Activated T-cell treated with anti-CD3 and anti-CD28 coated beads, Interleukin-2, amount 50 U/mL, for 24 hours (primary cell): Measurements from ENCODE around the gene UGT1A7.
A peak's percentile ranks its signal among the peaks of the same experiment; 100 is the strongest.

ENCODE experiments used
- DNase-seq: peaks from one replicate; pipeline ENCODE4 v3.0.0-alpha.2; 2020
- H3K27ac Mint-ChIP-seq: 2 replicates; pipeline ENCODE4 v1.8.0; 2020; ENCODE audit warnings: mild to moderate bottlenecking, mixed read lengths
- H3K27me3 Mint-ChIP-seq: 2 replicates; pipeline ENCODE4 v1.8.0; 2020; ENCODE audit warnings: mixed read lengths
- H3K36me3 Mint-ChIP-seq: 2 replicates; pipeline ENCODE4 v1.8.0; 2020; ENCODE audit warnings: low read depth, mixed read lengths
- H3K4me1 Mint-ChIP-seq: 2 replicates; pipeline ENCODE4 v1.8.0; 2020; ENCODE audit warnings: low read depth, mixed read lengths
- H3K4me3 Mint-ChIP-seq: 2 replicates; pipeline ENCODE4 v1.8.0; 2020; ENCODE audit warnings: mild to moderate bottlenecking, moderate library complexity, mixed read lengths
- H3K9me3 Mint-ChIP-seq: 2 replicates; pipeline ENCODE4 v1.8.0; 2020; ENCODE audit warnings: mixed read lengths

Gene UGT1A7

DNA sequence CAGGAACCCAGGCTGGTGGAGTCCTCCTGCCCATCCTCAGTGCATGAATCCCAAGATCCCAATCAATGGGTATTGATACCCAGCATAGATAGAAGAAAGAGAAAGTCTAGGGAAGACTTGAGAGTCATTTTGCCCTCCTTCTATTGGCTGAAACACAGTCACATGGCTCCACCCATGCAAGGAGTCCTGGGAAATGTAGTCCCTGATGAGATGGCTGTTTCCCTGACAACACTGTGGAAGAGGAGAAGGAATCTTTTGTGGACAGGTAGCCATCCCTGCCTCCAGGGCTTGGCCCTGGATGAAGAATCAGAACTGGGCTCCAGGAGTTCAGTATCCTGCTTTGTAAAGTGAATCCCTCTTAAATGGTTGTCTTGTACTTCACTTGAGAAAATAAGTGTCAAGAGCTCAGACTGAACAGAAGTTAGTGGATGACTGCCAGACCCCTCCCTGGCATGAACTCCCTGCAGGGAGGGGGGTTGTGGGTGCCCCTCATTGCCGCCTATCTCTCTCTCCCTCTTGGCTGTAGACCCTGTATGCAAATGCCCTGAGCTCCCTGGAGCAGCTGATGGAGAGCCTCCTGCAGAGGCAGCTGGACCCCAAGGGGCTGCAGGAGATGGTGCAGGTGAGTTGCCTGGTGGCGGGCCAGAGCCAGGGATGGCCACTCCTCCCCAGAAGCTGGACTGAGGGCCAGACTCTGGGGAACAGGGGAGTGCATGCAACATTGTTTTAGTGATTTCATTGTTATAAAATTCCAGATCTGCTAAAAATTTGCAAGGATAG, 132.5 kb downstream of the UGT1A7 start:
- H3K27me3 Mint-ChIP-seq: peaks cover 15% of the 10 kb centered on the region
- no peaks in the 10 kb centered on the region for H3K9me3 Mint-ChIP-seq
- no peaks in the 10 kb centered on the region for H3K4me1 Mint-ChIP-seq
- no peaks in the 10 kb centered on the region for H3K36me3 Mint-ChIP-seq
- H3K27ac Mint-ChIP-seq: no peak overlapping the region
- H3K4me3 Mint-ChIP-seq: no peak overlapping the region
- DNase-seq: no peak

DNA sequence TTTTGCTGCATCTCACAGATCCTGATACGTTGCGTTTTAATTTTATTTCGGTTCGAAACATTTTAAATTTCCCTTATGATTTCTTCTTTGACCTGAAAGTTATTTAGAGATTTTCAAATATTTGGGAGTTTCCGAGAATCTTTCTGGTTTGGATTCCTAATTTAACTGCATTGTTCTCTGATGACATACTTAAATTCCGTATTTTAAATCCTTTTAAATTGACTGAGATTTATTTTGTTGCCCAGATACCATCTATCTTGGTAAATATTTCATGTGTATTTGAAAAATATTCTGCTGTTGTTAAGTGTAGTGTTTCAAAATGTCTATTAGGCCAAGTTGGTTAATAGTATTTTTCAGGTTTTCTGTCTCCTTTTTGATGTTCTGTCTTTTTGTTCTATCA, 134.2 kb downstream of the UGT1A7 start:
- no peak for DNase-seq
- Mint-ChIP-seq H3K9me3 (no peaks in the 10 kb centered on the region), H3K27me3 (peaks cover 6% of the 10 kb centered on the region), H3K36me3 (no peaks in the 10 kb centered on the region), H3K27ac (no peak overlapping the region), H3K4me1 (no peaks in the 10 kb centered on the region), H3K4me3 (no peak overlapping the region)

DNA sequence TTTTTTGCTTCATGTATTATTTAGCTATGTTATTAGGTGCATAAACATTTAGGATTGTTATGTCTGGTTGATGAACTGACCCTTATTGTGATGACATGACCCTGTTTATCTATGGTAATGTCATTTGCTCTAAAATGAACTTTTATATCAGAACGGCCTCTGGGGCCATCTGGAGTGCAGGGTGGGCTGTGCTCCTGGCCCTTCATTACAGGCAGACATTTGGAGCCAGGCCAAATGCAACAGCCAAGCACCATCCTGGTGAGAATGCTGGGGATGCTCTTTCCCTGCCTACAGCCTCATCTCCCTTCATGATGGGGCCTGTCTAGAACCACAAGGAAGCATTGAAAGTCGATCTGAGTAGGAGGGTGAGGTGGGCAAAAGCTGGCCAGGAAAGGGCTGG, 134.6 kb downstream of the UGT1A7 start:
- Mint-ChIP-seq H3K4me1 (no peaks in the 10 kb centered on the region), H3K27me3 (peaks cover 6% of the 10 kb centered on the region), H3K4me3 (no peak overlapping the region), H3K36me3 (no peaks in the 10 kb centered on the region), H3K27ac (no peak overlapping the region), H3K9me3 (no peaks in the 10 kb centered on the region)
- DNase-seq: no peak

DNA sequence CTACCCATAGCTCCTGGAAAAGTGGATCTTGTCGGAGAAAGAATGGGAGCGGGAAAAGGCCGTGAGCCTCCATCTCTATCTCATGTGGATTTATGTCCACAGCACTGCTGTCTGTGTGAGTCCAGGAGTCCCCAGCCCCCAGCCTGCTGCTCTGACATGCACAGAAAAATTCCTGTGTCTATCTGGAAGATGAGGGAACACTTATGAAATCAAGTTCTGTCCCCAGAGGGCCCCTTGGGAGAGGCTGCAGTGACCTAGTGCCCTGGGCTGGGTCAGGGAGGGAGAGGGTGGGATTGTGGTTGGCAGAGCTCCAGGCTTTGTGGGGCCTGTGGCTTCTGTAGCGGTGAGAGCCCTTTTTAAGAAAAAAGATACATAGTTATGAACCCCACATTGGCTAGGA, 135.1 kb downstream of the UGT1A7 start:
- no peak overlapping the region for H3K27ac Mint-ChIP-seq
- no peaks in the 10 kb centered on the region for H3K9me3 Mint-ChIP-seq
- H3K36me3 Mint-ChIP-seq: no peaks in the 10 kb centered on the region
- peaks cover 6% of the 10 kb centered on the region for H3K27me3 Mint-ChIP-seq
- H3K4me3 Mint-ChIP-seq: no peak overlapping the region
- DNase-seq: no peak
- no peaks in the 10 kb centered on the region for H3K4me1 Mint-ChIP-seq

DNA sequence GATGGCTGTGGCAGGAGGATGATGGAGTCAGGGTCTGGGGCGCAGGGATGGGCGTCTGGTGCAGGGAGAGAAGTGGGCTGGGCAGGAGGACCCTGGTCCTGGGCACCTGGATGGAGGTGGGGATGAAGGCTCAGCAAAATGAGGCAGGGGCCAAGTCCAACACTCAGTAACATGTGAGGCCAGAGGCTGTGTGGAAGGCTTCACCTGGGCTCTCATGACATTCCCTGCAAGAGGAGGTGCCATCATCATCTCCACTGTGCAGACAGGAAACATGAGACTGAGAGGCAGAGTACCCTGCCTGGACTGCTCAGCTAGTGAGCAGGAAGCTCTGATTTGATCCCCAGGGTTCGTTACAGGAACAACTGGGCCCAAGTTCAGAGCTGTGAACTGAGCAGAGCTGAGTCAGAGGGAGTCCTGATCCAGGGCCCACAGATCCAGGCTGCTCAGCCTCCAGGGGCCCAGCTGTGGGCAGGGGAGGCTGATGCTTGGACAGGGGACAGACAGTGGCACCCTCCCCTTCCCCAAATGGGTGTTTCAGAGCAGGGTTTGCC, 135.7 kb downstream of the UGT1A7 start:
- Mint-ChIP-seq H3K9me3 (no peaks in the 10 kb centered on the region), H3K4me1 (no peaks in the 10 kb centered on the region), H3K27me3 (peaks cover 2% of the 10 kb centered on the region), H3K36me3 (no peaks in the 10 kb centered on the region), H3K27ac (no peak overlapping the region), H3K4me3 (no peak overlapping the region)
- DNase-seq: no peak

DNA sequence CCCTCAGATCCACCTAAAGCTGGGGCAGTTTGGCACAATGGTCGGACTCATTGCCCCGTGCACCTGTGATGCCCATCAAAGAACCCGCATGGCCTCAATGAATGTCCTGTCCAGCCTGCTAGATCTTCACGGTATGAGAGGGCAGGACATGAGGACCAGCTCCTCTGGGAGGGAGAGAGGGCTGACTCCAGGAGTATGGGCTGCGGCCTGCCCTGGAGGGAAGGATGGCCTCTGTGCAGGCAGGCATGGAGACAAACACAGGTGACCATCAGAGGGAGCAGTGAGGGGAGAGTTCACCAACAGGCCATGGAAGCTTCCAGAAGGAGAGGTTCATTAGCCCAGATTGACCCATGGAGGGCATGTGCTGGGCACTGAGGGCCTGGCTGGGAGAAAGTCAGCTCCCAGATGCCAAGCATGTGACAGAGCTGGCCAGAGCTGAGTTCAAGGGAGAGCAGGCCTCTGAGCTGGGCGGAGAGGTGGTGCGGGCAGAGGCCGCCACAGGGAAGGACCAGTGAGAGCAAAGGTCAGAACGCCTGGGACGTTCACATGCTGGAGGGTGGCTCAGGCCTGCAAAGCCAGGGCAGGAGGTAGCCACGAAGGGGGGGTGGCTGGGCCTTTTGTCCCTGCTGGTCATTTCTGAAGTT, 136.4 kb downstream of the UGT1A7 start:
- Mint-ChIP-seq H3K27me3 (peaks cover 2% of the 10 kb centered on the region), H3K27ac (no peak overlapping the region), H3K36me3 (no peaks in the 10 kb centered on the region), H3K4me3 (no peak overlapping the region), H3K9me3 (no peaks in the 10 kb centered on the region), H3K4me1 (no peaks in the 10 kb centered on the region)
- DNase-seq: peak; percentile 13

DNA sequence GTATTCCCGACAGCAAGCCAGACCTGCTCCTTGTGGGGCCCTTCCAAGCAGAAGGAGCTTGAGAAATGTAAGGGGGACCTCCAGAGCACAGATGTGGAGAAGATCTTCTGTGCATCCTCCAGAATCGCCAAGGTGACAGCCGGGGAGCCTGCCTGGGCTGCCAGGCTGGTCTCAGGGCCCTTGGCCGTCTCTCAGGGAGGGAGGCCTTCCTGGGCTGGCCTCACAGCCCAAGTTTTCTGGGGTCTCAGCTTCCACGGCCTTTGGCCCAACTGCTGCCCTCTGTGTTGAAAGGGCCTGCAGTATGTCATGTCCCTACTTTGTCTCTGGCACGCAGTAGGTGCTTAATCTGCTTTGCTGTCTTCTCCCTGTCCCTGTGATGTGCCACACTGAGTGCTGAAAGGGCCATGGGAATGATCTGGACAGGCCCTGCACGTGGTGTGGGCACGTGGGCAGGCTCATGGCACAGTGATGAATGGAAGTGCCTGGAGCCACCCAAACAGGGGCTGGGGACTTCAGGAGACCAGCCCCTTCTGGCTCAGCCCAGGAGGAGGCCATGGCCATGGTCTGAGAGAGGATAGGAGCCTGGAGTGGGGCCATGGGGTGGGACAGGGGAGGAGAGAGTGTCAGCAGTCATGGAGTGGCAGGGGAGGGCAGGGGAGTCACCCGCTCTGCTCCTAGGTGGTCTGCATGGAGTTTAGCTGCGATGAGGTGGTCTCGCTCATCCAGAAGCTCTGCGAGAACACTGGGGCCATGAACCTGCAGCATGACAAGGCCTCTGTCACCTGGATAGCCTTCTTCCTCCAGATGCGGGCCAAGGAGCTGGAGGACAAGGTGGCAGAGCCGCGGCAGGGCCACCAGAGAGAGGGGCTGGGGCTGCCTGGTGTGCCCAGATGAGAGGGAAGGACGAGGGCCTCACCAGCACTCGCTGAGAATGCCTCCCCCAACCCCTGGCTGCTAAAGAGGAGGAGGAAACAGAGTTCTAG, 137.2 kb downstream of the UGT1A7 start:
- no peaks in the 10 kb centered on the region for H3K4me1 Mint-ChIP-seq
- no peak overlapping the region for H3K27ac Mint-ChIP-seq
- no peak overlapping the region for H3K4me3 Mint-ChIP-seq
- peak; percentile 15 for DNase-seq
- no peaks in the 10 kb centered on the region for H3K9me3 Mint-ChIP-seq
- H3K36me3 Mint-ChIP-seq: no peaks in the 10 kb centered on the region
- peaks cover 2% of the 10 kb centered on the region for H3K27me3 Mint-ChIP-seq

DNA sequence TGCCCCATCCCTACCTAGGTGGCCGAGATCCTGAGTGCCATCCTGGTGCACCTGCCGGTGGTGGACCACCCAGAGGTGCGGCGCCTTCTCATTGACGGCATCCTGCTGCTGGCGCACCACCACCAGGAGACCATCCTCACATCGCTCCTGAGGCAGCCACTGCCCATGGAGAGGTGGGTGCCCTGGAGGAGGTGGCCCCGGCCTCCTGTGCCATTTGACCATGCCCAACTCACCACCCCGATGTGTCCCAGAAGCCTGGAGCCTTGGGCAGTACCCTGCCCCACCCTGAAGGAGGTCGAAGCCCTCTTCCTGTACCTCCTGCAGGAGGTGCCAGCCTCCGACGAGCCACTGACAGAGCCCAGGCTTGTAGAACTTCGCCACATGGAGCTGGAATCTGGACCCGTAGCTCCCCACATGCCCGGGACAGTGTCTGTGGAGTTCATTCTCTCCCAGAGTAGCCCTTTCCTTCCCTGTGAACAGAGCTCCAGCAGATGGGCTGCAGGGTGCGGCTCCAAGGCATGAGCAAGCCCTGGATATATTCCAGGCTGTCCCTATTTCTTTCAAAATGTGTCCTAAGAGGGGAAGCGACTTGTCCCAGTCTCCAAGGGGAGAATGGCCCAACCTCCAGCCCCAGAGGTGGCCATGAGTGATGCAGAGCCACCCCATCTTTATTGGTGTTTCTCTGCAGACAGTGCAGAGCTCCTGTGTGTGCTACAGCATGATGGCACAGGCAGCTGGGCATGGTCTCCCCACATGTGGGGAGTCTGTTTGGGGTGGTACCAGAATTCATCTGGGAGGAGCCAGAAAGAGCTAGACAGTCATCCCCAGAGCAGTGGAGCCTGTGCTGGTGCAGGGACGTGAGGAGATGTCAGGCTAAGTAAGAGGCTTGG, 138.4 kb downstream of the UGT1A7 start:
- DNase-seq: no peak
- Mint-ChIP-seq H3K36me3 (no peaks in the 10 kb centered on the region), H3K4me3 (no peak overlapping the region), H3K27me3 (no peaks in the 10 kb centered on the region), H3K27ac (no peak overlapping the region), H3K4me1 (no peaks in the 10 kb centered on the region), H3K9me3 (no peaks in the 10 kb centered on the region)

DNA sequence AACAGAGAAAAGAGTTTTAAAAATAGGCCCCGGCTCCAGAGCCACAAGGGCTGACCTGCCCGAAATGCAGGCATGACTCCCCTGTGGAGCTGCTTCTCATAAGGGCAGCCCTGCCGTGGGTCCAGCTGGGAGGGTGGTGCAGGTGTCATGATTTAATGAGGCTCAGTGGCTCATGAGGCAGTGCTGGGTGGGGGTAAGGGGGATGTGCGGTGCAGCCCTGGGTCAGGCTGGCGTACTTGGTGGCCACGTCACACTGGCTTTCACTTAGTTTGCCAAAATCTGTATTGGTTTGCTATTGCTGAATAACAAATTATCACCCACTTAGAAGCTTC, 139.0 kb downstream of the UGT1A7 start:
- DNase-seq: peak; percentile 5
- no peak overlapping the region for H3K27ac Mint-ChIP-seq
- no peaks in the 10 kb centered on the region for H3K36me3 Mint-ChIP-seq
- peaks cover 3% of the 10 kb centered on the region for H3K27me3 Mint-ChIP-seq
- H3K4me3 Mint-ChIP-seq: no peak overlapping the region
- no peaks in the 10 kb centered on the region for H3K9me3 Mint-ChIP-seq
- no peaks in the 10 kb centered on the region for H3K4me1 Mint-ChIP-seq

DNA sequence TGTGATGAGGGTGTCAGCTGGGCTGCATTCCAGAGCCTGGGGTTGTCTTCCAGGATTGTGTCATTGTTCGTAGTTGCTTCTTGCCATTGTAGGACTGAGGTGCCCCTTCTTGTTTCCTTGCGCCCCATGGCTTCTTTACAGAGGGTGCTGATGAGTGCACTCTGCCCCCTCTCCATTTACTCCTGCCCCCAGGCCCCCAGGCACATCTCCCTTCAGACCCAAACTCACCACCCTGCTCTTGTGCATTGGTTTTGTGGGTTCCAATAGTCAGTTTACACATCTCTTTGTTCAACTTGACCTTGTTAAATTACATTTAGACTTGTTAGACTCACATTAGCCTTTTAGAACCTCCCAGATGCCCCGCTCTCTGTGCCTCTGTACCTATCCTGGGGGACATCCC, 139.5 kb downstream of the UGT1A7 start:
- Mint-ChIP-seq H3K9me3 (no peaks in the 10 kb centered on the region), H3K27me3 (peaks cover 4% of the 10 kb centered on the region)

DNA sequence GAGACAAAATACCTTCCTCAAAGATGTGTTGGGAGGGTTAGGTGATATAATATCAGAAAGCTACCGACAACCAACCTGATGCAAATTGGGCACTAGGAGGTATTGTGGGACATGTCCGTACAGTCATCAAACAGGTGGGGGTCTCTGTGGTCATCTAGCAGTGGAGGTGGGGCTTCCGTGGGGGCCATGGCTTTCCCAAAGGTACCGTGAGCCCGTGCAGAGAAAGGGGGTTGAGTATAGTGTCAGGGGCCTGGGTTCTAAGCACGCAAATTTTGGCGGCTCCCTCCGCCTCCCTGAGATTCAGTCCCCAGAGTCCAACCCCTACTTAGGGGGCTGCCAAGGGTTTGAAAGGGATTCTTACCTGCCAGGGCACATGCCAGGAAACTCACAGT, 140.0 kb downstream of the UGT1A7 start:
- H3K27me3 Mint-ChIP-seq: peaks cover 6% of the 10 kb centered on the region
- H3K36me3 Mint-ChIP-seq: no peaks in the 10 kb centered on the region
- H3K9me3 Mint-ChIP-seq: no peaks in the 10 kb centered on the region
- no peak overlapping the region for H3K4me3 Mint-ChIP-seq
- no peaks in the 10 kb centered on the region for H3K4me1 Mint-ChIP-seq
- H3K27ac Mint-ChIP-seq: no peak overlapping the region
- no peak for DNase-seq

More for the DNA sequence above, 139.5 kb downstream of the UGT1A7 start:
- no peak for DNase-seq
- Mint-ChIP-seq H3K36me3 (no peaks in the 10 kb centered on the region), H3K27ac (no peak overlapping the region), H3K4me3 (no peak overlapping the region), H3K4me1 (no peaks in the 10 kb centered on the region)

DNA sequence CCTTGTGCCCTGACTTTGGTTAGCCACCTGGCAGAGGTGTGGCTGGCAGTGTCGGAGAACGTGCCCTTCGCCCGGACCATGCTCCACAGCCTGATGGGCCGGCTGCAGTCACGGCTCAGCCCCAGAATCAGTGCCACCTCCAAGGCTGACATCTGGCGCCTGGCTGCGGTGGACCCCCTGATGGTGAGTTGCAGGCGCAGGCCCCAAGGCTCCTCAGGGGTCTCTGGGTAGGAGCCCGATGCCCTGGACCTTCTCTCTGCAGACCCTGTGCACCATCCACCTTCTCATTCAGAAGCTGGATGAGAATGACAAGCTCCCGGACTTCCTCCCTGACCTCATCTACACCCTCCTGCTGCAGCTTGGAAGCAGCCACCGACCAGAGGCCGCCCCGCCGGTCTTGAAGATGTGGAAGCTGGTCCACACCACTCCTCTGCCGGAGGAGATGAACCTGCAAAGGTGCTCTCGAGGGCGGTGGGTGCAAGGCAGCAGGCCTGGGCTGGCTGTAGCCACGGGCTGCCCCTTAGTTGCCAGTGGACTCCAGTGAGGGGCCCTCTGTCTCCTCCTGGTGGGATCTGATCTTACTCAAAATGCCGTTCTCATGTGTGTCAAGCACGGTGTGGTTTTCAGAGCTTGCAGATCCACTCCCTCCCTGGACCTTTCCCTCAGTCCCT, 140.5 kb downstream of the UGT1A7 start:
- no peaks in the 10 kb centered on the region for H3K4me1 Mint-ChIP-seq
- H3K4me3 Mint-ChIP-seq: no peak overlapping the region
- H3K27ac Mint-ChIP-seq: no peak overlapping the region
- no peak for DNase-seq
- no peaks in the 10 kb centered on the region for H3K36me3 Mint-ChIP-seq
- peaks cover 6% of the 10 kb centered on the region for H3K27me3 Mint-ChIP-seq
- H3K9me3 Mint-ChIP-seq: no peaks in the 10 kb centered on the region
